GM12878 (cell line): Measurements from ENCODE around the gene DNAJB14. TPM values are rescaled to one million over a fixed set of nuclear protein-coding genes. Genes with fewer than 3 reads are reported as not detected.

Experiments used
- ATAC-seq: fragments of 200-7000 bp; cut with Tn5 transposase; 3 replicates; pipeline ENCODE4 v1.9.1; 2020; ENCODE audit warnings: mild to moderate bottlenecking, moderate library complexity
- BruUV-seq: library from RNA; stranded (reverse); fragments of 400-500 nt; replicated peaks from 2 replicates; lab custom pipeline; 2021; lab: Mats Ljungman, UMichigan
- CTCF ChIA-PET: fragments of 300-600 bp; sonication (Branson Sonifier 250); formaldehyde crosslinking; extraction: SDS; loops from one replicate; lab custom pipeline; 2021; ENCODE audit warnings: inconsistent platforms; lab: Yijun Ruan, JAX
- POLR2A ChIA-PET: fragments of 350-600 bp; formaldehyde crosslinking; extraction: SDS; loops from one replicate; lab custom pipeline; 2021; ENCODE audit warnings: inconsistent platforms; lab: Charles Lee
- RAD21 ChIA-PET: fragments of 300-600 bp; sonication (Branson Sonifier 250); formaldehyde crosslinking; loops from one replicate; lab custom pipeline; 2023; ENCODE audit warnings: antibody characterized with exemption; ENCODE audit not compliant: unreplicated experiment; lab: Charles Lee
- SMC1A ChIA-PET: fragments of 300-600 bp; sonication (Branson Sonifier 250); formaldehyde crosslinking; loops from one replicate; lab custom pipeline; 2023; ENCODE audit not compliant: unreplicated experiment, uncharacterized antibody; lab: Charles Lee
- DNase-seq: peaks from one replicate; pipeline ENCODE4 v3.0.0-alpha.2; 2011; ENCODE audit warnings: low read depth, low spot score
- FAIRE-seq: peaks from 3 replicates; lab custom pipeline; 2011; peaks lifted over from hg19 to GRCh38; lab: Jason Lieb, UNC
- H2AFZ ChIP-seq: 2 replicates; pipeline ENCODE4 v1.6.0; 2011; ENCODE audit warnings: low read depth, low read length, control low read depth; ENCODE audit not compliant: control insufficient read depth
- H3K27ac ChIP-seq: 2 replicates; pipeline ENCODE4 v1.5.1; 2011; ENCODE audit warnings: control low read depth; ENCODE audit not compliant: control insufficient read depth, insufficient read depth
- H3K27me3 ChIP-seq, 2 experiments: replicated peaks in 1 of 2; 2 replicates each; pipeline versions ENCODE4 v1.6.0 to v1.6.1; 2011; ENCODE audit warnings: low read length in 1 of 2; ENCODE audit not compliant: control insufficient read depth in 2 of 2, insufficient read depth in 2 of 2
- H3K36me3 ChIP-seq, 2 experiments: 2 replicates each; pipeline ENCODE4 v1.5.1; 2011; ENCODE audit warnings: low read length in 1 of 2; ENCODE audit not compliant: control insufficient read depth in 2 of 2, insufficient read depth in 2 of 2
- H3K4me1 ChIP-seq: 2 replicates; pipeline ENCODE4 v1.6.1; 2011; ENCODE audit warnings: mild to moderate bottlenecking, low read length, moderate library complexity, mixed read lengths; ENCODE audit not compliant: control insufficient read depth, insufficient read depth
- H3K4me2 ChIP-seq: 2 replicates; pipeline ENCODE4 v1.6.0; 2011; ENCODE audit warnings: control low read depth; ENCODE audit not compliant: control insufficient read depth, insufficient read depth
- H3K4me3 ChIP-seq: fragments of 200-600 bp; sonication (generic); 2 replicates; pipeline ENCODE4 v1.5.1; 2016
- H3K79me2 ChIP-seq: 2 replicates; pipeline ENCODE4 v1.6.0; 2011; ENCODE audit warnings: low read length; ENCODE audit not compliant: control insufficient read depth, insufficient read depth
- H3K9ac ChIP-seq: 2 replicates; pipeline ENCODE4 v1.8.0; 2011; ENCODE audit warnings: low read length, control low read depth, mixed read lengths; ENCODE audit not compliant: control insufficient read depth, insufficient read depth
- H3K9me3 ChIP-seq: replicated peaks from 3 replicates; pipeline ENCODE4 v1.5.1; 2011; ENCODE audit warnings: mild to moderate bottlenecking, low read length; ENCODE audit not compliant: control insufficient read depth, insufficient read depth
- H4K20me1 ChIP-seq: 2 replicates; pipeline ENCODE4 v1.6.0; 2011; ENCODE audit not compliant: control insufficient read depth, insufficient read depth
- CEBPZ ChIP-seq: fragments of 150-350 bp; IDR thresholded peaks from 2 replicates; pipeline ENCODE4 v1.6.1; 2016; ENCODE audit warnings: low read depth, low read length
- MEF2B ChIP-seq: fragments of 450-650 bp; IDR thresholded peaks from 2 replicates; pipeline ENCODE4 v1.6.1; 2018; ENCODE audit warnings: mild to moderate bottlenecking, moderate library complexity; ENCODE audit not compliant: partially characterized antibody, poor library complexity, severe bottlenecking
- MTA3 ChIP-seq: IDR thresholded peaks from 2 replicates; pipeline ENCODE4 v1.6.1; 2012; ENCODE audit warnings: low read length, inconsistent platforms, borderline replicate concordance
- SPI1 ChIP-seq: IDR thresholded peaks from 2 replicates; pipeline ENCODE4 v1.6.1; 2011; ENCODE audit warnings: low read depth, mild to moderate bottlenecking, low read length, moderate library complexity, borderline replicate concordance; ENCODE audit not compliant: insufficient read depth
- TCF7 ChIP-seq: IDR thresholded peaks from 2 replicates; pipeline ENCODE4 v1.6.1; 2014; ENCODE audit warnings: antibody characterized with exemption, borderline replicate concordance
- WGBS: methylation state at CpG from one replicate; pipeline ENCODE4 v1.1.6; 2016; ENCODE audit warnings: low lambda C conversion rate; ENCODE audit not compliant: insufficient replicate concordance, insufficient coverage; ENCODE audit errors: missing lambda C conversion rate; 5-methylcytosine and 5-hydroxymethylcytosine counted together
- in situ Hi-C: fragments of 300-500 bp; cut with MboI; formaldehyde crosslinking; loops from 9 replicates; pipeline ENCODE4 v1.14.3; 2018; ENCODE audit warnings: mixed read lengths
- intact Hi-C: fragments of 100-400 bp; cut with micrococcal nuclease; formaldehyde crosslinking; loops from one replicate; pipeline ENCODE4 v1.14.2; 2022; ENCODE audit not compliant: unreplicated experiment
- polyA plus RNA-seq, 11 experiments: library from polyadenylated mRNA; depleted of rRNA in 4 of 11; unstranded in 6 of 11; stranded (reverse) in 5 of 11; fragments of >200 nt; fragmentation: Nextera tagmentation in 4 of 11; fragmentation: Illumina TruSeq in 1 of 11; extraction: Ambion mirVana in 4 of 11; extraction: Trizol in 1 of 11; gene quantifications; 1 replicate in 1 of 11; 2 replicates in 10 of 11; pipeline versions ENCODE4 v1.2.1 to v1.2.3, GENCODE V29; 2011 to 2016; ENCODE audit warnings: inconsistent platforms in 2 of 11, missing spikeins in 2 of 11, low read depth in 1 of 11
- total RNA-seq, 4 experiments: library from RNA; depleted of rRNA in 3 of 4; stranded (reverse); fragments of >200 nt in 3 of 4; fragmentation: Illumina TruSeq in 1 of 4; extraction: Trizol in 1 of 4; gene quantifications; 2 replicates each; pipeline versions ENCODE4 v1.2.1 to v1.2.3, GENCODE V29; 2013 to 2021
- TF ChIP-seq, protein P1 (sequence below): fragments of 450-650 bp; IDR thresholded peaks from 2 replicates; pipeline ENCODE4 v1.6.1; 2017; ENCODE audit warnings: borderline replicate concordance
- TF ChIP-seq, protein P2 (sequence below), 3 experiments: IDR thresholded peaks in 2 of 3; conservative IDR thresholded peaks in 1 of 3; 2 replicates each; pipeline ENCODE4 v1.5.1; 2011; ENCODE audit warnings: low read depth in 3 of 3, low read length in 3 of 3, mild to moderate bottlenecking in 3 of 3, control low read depth in 2 of 3, moderate library complexity in 2 of 3, inconsistent platforms in 1 of 3, mixed read lengths in 1 of 3; ENCODE audit not compliant: control insufficient read depth in 2 of 3, insufficient read depth in 1 of 3; ENCODE audit errors: extremely low read depth in 1 of 3

The DNAJB14 gene
- total and polyA plus RNA-seq, 10 of the 15 experiments (the other 5 are each of a cell fraction or from before 2014, with no cell fraction given), result 9.5 to 49.2 (median 27.8) TPM

- no peak for TF ChIP-seq MEF2B
- TF ChIP-seq CEBPZ, result no peak
- TF ChIP-seq, protein P1, sequence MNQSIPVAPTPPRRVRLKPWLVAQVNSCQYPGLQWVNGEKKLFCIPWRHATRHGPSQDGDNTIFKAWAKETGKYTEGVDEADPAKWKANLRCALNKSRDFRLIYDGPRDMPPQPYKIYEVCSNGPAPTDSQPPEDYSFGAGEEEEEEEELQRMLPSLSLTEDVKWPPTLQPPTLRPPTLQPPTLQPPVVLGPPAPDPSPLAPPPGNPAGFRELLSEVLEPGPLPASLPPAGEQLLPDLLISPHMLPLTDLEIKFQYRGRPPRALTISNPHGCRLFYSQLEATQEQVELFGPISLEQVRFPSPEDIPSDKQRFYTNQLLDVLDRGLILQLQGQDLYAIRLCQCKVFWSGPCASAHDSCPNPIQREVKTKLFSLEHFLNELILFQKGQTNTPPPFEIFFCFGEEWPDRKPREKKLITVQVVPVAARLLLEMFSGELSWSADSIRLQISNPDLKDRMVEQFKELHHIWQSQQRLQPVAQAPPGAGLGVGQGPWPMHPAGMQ, result no peak
- TF ChIP-seq SPI1, result no peak
These were observed 58.6 kb downstream of the DNAJB14 start (continued) for GRCh38 chr4:99887837-99888236.

GRCh38 chr4:99886146-99886545 lies 60.3 kb downstream of the DNAJB14 start:
- peaks cover 0 to 6% of the 10 kb centered on the region in 2 experiments; a peak in 1 of 4 replicates for H3K36me3 ChIP-seq
- no peaks in the 10 kb centered on the region for H4K20me1 ChIP-seq
- no peak overlapping the region for H3K4me2 ChIP-seq
- H3K27me3 ChIP-seq, result no peaks in the 10 kb centered on the region
- intact Hi-C loops, result loop anchor here (5.0 to 10.0 kb wide), 2 partner anchors 161 to 176 kb away; no protein-coding TSS in a partner anchor
- H3K9ac ChIP-seq, result no peak overlapping the region
- POLR2A ChIA-PET, result interaction anchor here (0.8 to 1.1 kb wide), 2 partner anchors 20 to 74 kb away, joined by 3 to 4 read pairs; no protein-coding TSS in a partner anchor
- in situ Hi-C loops, result no loop called here
- no peaks in the 10 kb centered on the region for H3K4me1 ChIP-seq
- RAD21 ChIA-PET, result interaction anchor here (2.4 to 3.9 kb wide), 2 partner anchors 72 to 76 kb away, joined by 8 to 98 read pairs; no protein-coding TSS in a partner anchor
- CTCF ChIA-PET, result interaction anchor here (0.6 to 3.1 kb wide), 11 partner anchors 35 to 782 kb away, joined by 3 to 167 read pairs (median 6); partner anchors contain the start of genes DNAJB14 and TRMT10A
- peaks cover 7% of the 10 kb centered on the region; the same call in 1 of the 2 replicates for H3K79me2 ChIP-seq
- 95% methylated on average over 4 of the region's 4 CpGs for WGBS
- H3K27ac ChIP-seq, result no peak overlapping the region
- H3K9me3 ChIP-seq, result no peaks in the 10 kb centered on the region
- no peak for DNase-seq
- ATAC-seq, result no peak
- no peak overlapping the region for H2AFZ ChIP-seq
- no peak for FAIRE-seq
- TF ChIP-seq, protein P2, sequence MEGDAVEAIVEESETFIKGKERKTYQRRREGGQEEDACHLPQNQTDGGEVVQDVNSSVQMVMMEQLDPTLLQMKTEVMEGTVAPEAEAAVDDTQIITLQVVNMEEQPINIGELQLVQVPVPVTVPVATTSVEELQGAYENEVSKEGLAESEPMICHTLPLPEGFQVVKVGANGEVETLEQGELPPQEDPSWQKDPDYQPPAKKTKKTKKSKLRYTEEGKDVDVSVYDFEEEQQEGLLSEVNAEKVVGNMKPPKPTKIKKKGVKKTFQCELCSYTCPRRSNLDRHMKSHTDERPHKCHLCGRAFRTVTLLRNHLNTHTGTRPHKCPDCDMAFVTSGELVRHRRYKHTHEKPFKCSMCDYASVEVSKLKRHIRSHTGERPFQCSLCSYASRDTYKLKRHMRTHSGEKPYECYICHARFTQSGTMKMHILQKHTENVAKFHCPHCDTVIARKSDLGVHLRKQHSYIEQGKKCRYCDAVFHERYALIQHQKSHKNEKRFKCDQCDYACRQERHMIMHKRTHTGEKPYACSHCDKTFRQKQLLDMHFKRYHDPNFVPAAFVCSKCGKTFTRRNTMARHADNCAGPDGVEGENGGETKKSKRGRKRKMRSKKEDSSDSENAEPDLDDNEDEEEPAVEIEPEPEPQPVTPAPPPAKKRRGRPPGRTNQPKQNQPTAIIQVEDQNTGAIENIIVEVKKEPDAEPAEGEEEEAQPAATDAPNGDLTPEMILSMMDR (IDR thresholded peaks at IDR 0.05 in 2 of 3, conservative IDR thresholded peaks at IDR 0.05 in 1 of 3; ENCODE audit: control insufficient read depth in 2 of 3, extremely low read depth in 1 of 3, insufficient read depth in 1 of 3, low read depth in 3 of 3, low read length in 3 of 3), result no peak
- TF ChIP-seq MTA3 (no peak), TCF7 (no peak)
- SMC1A ChIA-PET, result interaction anchor here (1.1 to 4.4 kb wide), 5 partner anchors 40 to 323 kb away, joined by 3 to 75 read pairs (median 12); partner anchors contain the start of genes DAPP1 and TRMT10A
- H3K4me3 ChIP-seq, result no peak overlapping the region
- BruUV-seq, result no TSS peak
